ENCODE measurements around the gene ESCO1.
A peak's percentile ranks its signal among the peaks of the same experiment; 100 is the strongest.
"Not testable (repeated sequence)": the region's sequence is repeated elsewhere in the genome, so short reads cannot be mapped to it uniquely, and the experiment has no call there.

Gene ESCO1

GRCh38 chr18:21600526-21601410 is at the start of gene ESCO1:
Gene ESCO1 (minus strand): TSS chr18:21600704. CDS start chr18:21574843, 25,861 bp downstream.
- DNase-seq (ENCODE audit: low spot score): peak; percentile 98

- not testable (repeated sequence) for DNase-seq (ENCODE audit: low spot score)
These were observed 39.9 kb upstream of the ESCO1 start for GRCh38 chr18:21640375-21640774.

GRCh38 chr18:21638822-21639221 is 38.3 kb upstream of the ESCO1 start:
- DNase-seq (ENCODE audit: low spot score): no peak

GRCh38 chr18:21636769-21637168 is 36.3 kb upstream of the ESCO1 start:
- DNase-seq (ENCODE audit: low spot score): no peak

GRCh38 chr18:21634588-21635199 is 34.2 kb upstream of the ESCO1 start:
- DNase-seq (ENCODE audit: low spot score): no peak

GRCh38 chr18:21632393-21632792 is 31.9 kb upstream of the ESCO1 start:
- DNase-seq (ENCODE audit: low spot score): no peak

- DNase-seq (ENCODE audit: low spot score): no peak
These were observed 28.8 kb upstream of the ESCO1 start for GRCh38 chr18:21629089-21629832.

- not testable (repeated sequence) for DNase-seq (ENCODE audit: low spot score)
These were observed 21.1 kb upstream of the ESCO1 start for GRCh38 chr18:21621640-21622039.

GRCh38 chr18:21612125-21613039 is 11.9 kb upstream of the ESCO1 start, which contains the start of gene SNRPD1:
Gene SNRPD1 (plus strand): TSS chr18:21612314. CDS start chr18:21612430, 116 bp downstream.
- peak; percentile 93 for DNase-seq (ENCODE audit: low spot score)

- not testable (repeated sequence) for DNase-seq (ENCODE audit: low spot score)
These were observed 11.1 kb upstream of the ESCO1 start for GRCh38 chr18:21611401-21612124.

- no peak for DNase-seq (ENCODE audit: low spot score)
These were observed 4.7 kb upstream of the ESCO1 start for GRCh38 chr18:21605213-21605612.

- no peak for DNase-seq (ENCODE audit: low spot score)
These were observed 4.2 kb upstream of the ESCO1 start for GRCh38 chr18:21604671-21605070.

- no peak for DNase-seq (ENCODE audit: low spot score)
These were observed 1.7 kb upstream of the ESCO1 start for GRCh38 chr18:21602299-21602587.

- peak; percentile 37 for DNase-seq (ENCODE audit: low spot score)
These were observed 649 bp downstream of the ESCO1 start for GRCh38 chr18:21599585-21600525.

- DNase-seq (ENCODE audit: low spot score): no peak
These were observed 1.5 kb downstream of the ESCO1 start for GRCh38 chr18:21598726-21599584.

GRCh38 chr18:21597620-21598019 is 2.9 kb downstream of the ESCO1 start:
- DNase-seq (ENCODE audit: low spot score): no peak

GRCh38 chr18:21593540-21594257 is 6.8 kb downstream of the ESCO1 start:
- no peak for DNase-seq (ENCODE audit: low spot score)

- not testable (repeated sequence) for DNase-seq (ENCODE audit: low spot score)
These were observed 8.1 kb downstream of the ESCO1 start for GRCh38 chr18:21592361-21592760.

Measured in activated CD4-positive, alpha-beta T cell treated with anti-CD3 and anti-CD28 coated beads, Interleukin-2, Interleukin-4, amounts not matched to agents 100 ng/mL and 50 ng/mL, durations not matched to agents 16 hours and 8 hours (primary cell).